HK-2 (cell line): ENCODE data around the gene UROC1.

ENCODE experiments used
- DNase-seq: peaks from one replicate; pipeline ENCODE4 v3.0.0-alpha.2; 2018; ENCODE audit not compliant: unreplicated experiment

UROC1 gene

GRCh38 chr3:126440709-126440995 is 76.9 kb downstream of the UROC1 start:
- DNase-seq, result no peak

DNA sequence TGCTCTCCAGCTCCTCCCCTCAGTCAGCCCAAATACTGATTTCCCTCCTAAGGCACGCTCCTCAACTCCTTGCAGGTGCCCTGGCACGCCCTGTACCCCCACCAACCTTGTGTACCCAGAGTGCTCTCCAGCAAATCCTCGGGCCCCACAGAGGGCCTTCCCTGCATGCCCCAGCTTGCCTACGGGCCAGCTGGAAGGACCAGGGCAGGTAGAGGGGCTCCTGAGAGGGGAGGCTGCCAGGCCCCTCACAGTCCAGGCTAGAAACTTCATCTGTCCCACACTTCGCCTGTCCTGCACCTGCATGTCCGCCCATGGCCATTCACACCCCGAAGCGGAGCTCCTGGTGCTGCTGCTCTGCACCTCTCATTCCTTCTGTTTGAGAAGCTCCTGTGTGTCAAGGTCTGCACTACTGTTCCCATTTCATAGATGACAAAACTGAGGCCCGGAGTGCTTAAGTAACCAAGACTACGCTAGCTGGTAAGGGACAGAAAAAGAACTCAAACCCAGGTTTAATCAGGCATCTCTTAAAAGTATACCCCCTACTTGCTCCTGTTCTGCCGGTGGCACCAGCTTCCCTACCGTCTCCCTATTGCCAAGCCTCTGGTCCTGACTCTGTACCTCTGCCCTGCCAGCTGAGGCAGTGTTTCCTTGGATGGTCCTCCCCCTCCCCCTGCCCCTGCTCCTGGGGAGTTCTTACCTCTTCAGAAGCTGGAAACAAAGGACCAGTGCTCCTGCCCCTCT is 77.4 kb downstream of the UROC1 start:
- DNase-seq, result no peak

DNA sequence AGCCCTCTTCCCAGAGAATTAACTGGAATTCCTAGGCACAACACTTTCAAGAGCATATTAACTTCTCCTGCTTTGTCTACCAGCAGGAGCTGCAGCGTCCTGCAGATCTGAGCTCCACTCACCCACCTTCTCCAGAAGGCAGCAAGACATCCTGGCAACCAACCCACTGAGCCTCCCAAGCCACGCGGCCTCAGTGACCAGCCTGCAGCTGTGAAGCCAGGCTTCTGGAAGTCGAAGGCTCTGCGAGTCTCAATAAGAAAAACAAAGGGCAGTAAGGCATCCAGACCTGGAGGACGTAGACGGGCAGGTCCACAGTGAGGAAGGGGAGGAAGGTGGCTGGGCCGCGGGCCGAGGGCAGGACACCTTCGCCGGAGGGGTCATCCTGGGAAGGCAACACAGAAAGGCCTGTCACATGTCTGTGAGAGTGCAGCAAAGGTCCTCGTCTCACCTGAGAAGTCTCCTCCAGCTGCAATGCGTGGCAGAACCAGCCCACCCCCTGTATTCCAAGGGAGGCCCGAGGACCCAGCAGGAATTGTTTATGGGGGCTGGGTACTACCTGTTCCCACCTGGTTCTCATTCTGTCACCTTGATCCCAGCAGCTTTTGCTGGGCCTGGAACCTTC is 78.1 kb downstream of the UROC1 start:
- no peak for DNase-seq

GRCh38 chr3:126438746-126439145 is 78.8 kb downstream of the UROC1 start:
- DNase-seq, result no peak

GRCh38 chr3:126438186-126438585 is 79.4 kb downstream of the UROC1 start:
- no peak for DNase-seq

DNA sequence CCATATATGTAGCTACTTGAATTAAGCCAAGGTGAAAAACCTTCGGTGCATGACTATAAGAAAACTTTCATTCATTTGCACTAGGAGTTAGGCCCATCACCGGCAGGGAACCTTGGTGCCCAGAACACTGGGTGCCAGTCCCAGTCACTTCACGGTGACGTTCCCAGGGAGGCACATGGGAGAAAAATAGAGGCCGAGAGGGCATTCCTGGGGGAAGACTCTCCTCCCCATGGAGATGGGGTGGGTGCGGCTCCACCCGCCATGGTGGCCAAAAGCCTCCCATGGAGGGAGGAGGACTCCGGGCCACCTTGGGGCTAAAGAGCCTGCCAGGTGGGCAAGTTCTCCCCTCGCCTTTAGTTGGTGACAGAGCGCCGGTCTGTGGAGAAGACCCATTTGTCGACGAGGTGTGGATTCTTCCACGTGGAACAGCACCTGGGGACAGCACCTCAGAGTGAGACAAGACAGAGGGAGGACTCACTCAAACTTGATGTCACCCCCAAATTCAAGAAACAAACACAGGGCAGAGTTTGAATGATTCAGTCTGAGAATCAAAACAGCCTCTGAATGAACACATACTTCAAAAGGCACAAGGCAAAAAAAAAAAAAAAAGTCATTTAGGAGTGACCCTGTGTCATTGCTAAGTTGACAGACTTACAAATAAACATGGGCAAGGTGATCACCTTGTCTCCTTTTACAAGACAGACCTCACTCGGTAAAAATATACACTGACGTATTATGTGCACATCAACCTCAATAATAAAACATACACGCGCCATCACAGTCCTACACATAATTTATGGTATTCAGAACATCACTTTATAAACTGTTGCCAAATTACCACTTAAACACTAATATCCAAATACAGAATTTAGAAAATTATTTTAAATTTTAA is 80.5 kb downstream of the UROC1 start:
- DNase-seq, result no peak

- DNase-seq, result no peak
Observed at GRCh38 chr3:126435456-126436315, 81.9 kb downstream of the UROC1 start.

GRCh38 chr3:126434931-126435411 is 82.6 kb downstream of the UROC1 start:
- no peak for DNase-seq

GRCh38 chr3:126434264-126434590 is 83.3 kb downstream of the UROC1 start:
- DNase-seq, result no peak

DNA sequence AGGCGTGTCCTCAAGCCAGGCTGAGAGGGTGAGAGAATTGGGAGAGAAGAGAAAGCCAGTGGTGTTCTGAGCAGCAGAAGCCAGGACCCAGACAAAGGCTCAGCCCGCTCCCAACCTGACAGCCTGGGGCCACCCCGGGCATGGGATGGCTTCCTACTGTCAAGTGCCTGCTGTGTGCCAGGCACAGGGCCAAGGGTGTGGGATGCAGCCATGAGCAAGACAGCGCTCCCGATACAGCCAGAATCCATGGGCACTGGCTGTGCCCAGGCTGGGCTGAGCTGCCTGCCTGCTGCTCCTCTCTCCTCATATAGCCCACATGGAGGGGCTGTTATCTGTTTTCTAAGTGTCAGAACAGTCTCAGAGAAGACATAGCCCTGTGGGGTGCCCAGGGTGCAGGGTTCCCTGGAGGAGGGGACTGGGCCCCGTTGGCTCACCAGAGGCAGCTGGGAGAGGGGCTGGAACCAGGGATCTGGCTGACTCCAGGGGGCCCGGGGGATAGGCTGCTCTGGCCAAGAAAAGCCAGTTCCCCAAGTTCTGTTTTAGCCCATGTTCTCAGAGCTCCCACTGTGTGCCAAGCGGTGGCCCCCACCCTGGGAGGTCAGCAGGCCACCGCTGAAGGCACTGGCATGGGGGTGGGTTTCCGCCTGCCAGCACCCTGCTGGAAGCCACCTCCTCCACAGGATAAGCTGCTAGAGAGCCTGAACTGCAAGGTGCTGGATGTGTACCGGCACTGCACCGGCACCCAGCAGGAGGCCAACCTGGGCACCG is 83.9 kb downstream of the UROC1 start:
- no peak for DNase-seq

- DNase-seq, result no peak
Observed at GRCh38 chr3:126433105-126433430, 84.5 kb downstream of the UROC1 start.

- DNase-seq, result no peak
Observed at GRCh38 chr3:126432361-126433104, 85.0 kb downstream of the UROC1 start.
